NB4 (cell line): ENCODE results near the gene B3GNT2.

Experiments used
- DNase-seq: peaks from one replicate; pipeline ENCODE4 v3.0.0; 2010; ENCODE audit warnings: low read depth
- H3K4me3 ChIP-seq: one replicate; pipeline ENCODE4 v1.5.1; 2011; ENCODE audit warnings: mild to moderate bottlenecking, low read depth, low read length, moderate library complexity
- MYC ChIP-seq: IDR thresholded peaks from 2 replicates; pipeline ENCODE4 v1.6.1; 2011; ENCODE audit warnings: low read depth, low read length
- POLR2A ChIP-seq: IDR thresholded peaks from 2 replicates; pipeline ENCODE4 v1.6.1; 2011; ENCODE audit warnings: mild to moderate bottlenecking; ENCODE audit not compliant: insufficient read length; ENCODE audit errors: extremely low read depth
- TF ChIP-seq, protein P1 (sequence below): IDR thresholded peaks from 2 replicates; pipeline ENCODE4 v1.6.1; 2011; ENCODE audit warnings: low read depth, low read length
- TF ChIP-seq, protein P2 (sequence below): IDR thresholded peaks from one replicate; pipeline ENCODE4 v1.5.1; 2012; ENCODE audit warnings: low read depth, low read length

Gene B3GNT2

DNA sequence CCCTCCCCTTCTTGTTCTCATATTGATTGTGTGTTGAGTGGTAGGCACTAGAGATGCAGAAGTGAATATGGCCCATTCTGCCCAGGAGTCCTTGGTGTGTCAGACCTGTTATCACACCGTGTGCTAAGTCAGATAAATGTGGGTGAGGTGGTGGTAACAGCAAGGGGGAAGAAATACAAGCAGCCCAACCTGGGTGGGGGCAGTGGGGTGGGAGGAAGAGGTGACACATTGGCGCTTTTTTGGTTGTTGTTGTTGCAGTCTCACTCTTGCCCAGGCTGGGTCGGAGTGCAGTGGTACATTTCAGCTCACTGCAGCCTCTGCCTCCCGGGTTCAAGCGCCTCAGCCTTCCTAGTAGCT is 12.8 kb downstream of the B3GNT2 start:
- no peak overlapping the region for H3K4me3 ChIP-seq
- DNase-seq = no peak
- TF ChIP-seq, protein P1, sequence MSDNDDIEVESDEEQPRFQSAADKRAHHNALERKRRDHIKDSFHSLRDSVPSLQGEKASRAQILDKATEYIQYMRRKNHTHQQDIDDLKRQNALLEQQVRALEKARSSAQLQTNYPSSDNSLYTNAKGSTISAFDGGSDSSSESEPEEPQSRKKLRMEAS = no peak
- TF ChIP-seq, protein P2, sequence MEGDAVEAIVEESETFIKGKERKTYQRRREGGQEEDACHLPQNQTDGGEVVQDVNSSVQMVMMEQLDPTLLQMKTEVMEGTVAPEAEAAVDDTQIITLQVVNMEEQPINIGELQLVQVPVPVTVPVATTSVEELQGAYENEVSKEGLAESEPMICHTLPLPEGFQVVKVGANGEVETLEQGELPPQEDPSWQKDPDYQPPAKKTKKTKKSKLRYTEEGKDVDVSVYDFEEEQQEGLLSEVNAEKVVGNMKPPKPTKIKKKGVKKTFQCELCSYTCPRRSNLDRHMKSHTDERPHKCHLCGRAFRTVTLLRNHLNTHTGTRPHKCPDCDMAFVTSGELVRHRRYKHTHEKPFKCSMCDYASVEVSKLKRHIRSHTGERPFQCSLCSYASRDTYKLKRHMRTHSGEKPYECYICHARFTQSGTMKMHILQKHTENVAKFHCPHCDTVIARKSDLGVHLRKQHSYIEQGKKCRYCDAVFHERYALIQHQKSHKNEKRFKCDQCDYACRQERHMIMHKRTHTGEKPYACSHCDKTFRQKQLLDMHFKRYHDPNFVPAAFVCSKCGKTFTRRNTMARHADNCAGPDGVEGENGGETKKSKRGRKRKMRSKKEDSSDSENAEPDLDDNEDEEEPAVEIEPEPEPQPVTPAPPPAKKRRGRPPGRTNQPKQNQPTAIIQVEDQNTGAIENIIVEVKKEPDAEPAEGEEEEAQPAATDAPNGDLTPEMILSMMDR = no peak
- TF ChIP-seq POLR2A (no peak), MYC (no peak)

DNA sequence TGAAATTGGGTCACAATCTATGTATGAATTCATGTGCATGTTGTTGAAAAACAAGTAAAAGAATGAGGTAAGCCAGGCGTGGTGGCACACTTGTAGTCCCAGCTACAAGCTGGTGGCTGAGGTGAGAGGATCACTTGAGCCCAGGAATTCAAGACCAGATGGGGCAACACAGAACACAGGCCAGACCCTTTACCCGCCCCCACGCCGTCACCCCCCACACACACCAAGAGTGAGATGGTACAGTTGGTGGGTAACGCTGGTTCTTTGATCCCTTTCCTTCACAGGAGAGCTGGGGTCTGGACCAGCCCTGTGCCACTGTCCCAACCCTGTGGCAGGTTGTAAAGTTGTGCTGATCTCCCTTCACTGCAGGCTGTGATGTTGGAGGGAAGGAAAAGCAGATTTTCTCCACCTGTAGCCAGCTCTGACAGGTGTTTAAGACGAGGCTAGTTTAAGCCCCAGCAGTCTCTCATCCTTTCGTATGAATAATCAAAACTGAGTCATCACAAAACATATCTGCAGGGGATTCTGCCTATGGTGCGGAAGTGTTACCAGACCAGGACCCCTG is 13.6 kb downstream of the B3GNT2 start:
- DNase-seq = no peak
- TF ChIP-seq, protein P2 = no peak
- TF ChIP-seq POLR2A (no peak), MYC (no peak)
- TF ChIP-seq, protein P1 = no peak
- no peak overlapping the region for H3K4me3 ChIP-seq

DNA sequence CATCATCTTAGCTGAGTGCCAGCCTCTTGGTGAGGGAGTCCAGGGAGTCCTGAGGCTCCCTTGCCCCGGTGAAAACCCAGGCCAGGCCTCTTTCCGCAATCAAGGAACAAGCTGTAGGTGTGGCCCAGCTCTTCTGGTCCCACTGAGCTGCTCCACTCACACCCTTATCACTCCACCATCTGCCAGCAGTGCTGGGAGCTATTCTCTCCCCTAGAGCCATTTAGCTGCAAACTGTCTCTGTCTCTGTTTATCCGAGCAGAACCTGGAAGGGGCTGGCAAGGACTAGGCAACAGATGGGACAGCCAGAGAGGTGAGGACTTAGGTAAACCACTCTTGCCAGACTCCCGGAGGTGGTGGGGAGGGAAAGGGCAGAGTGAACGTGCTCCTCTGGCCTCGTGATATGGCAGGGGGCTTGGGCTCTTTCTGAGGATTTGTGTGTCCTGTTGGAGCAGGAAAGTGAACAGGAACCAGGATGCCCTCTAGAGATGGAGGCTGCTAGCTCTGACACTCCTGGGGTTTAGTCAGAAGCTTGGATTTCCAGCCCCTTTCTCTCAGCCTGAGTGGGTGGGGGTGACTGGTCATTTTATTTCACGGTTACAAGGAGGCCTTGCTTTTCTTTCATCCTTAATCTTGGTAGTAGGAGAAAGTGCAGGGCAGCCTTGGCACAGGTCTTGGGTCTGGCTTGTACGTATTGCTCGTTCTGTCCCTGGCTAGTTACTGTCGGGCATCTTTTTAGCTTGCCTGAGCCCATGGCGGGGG is 19.6 kb downstream of the B3GNT2 start:
- TF ChIP-seq, protein P2 = no peak
- TF ChIP-seq POLR2A (no peak), MYC (no peak)
- TF ChIP-seq, protein P1 = no peak
- no peak overlapping the region for H3K4me3 ChIP-seq
- DNase-seq = no peak

DNA sequence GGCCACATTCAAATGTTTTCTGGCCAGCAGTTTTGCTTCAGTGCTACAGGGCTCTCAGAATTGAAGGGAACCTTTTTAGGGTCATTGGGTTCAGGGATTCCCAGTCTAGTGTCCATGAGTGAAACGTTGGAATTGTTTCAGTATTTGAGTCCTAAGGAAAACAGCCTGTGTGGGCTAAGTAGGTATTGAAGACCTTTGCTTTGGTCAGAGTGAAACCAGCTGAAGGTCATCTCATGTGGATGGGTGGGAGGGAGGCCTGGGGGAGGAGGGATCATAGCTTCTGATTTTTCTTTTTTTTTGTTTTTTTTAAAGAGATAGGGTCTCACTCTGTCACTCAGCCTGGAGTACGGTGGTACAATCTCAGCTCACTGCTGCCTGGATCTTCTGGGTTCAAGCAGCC is 20.2 kb downstream of the B3GNT2 start:
- H3K4me3 ChIP-seq = no peak overlapping the region
- TF ChIP-seq POLR2A (no peak), MYC (no peak)
- TF ChIP-seq, protein P2 = no peak
- TF ChIP-seq, protein P1 = no peak
- DNase-seq = no peak

DNA sequence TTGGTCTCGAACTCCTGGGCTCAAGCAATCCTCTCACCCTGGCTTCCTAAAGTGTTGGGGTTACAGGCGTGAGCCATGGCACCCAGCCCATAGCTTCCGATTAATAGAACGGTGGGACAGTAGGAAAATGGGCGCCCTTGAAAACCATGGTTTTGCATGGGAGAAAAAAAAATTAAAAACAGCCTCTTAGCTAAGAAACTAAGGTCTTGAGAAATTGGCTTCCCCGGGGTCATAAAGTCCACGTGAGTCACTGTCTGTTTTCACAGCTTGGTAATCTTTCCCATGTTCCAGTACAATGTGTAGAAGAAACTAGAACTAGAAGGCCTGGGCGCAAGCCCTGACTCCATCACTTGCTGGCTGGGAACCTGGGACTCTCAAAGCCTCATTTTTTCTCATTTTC is 20.7 kb downstream of the B3GNT2 start:
- TF ChIP-seq, protein P2 = no peak
- no peak for TF ChIP-seq MYC
- no peak for TF ChIP-seq POLR2A
- TF ChIP-seq, protein P1 = no peak
- H3K4me3 ChIP-seq = no peak overlapping the region
- DNase-seq = peak; percentile 72
